Adipose tissue (tissue), 3 donors: Measurements from ENCODE around the gene SHC3. TPM values are rescaled to one million over a fixed set of nuclear protein-coding genes. Genes with fewer than 3 reads are reported as not detected.

Experiments
- H3K27ac ChIP-seq: one replicate; pipeline ENCODE4 v1.5.1; 2013; ENCODE audit warnings: low read depth, low read length
- WGBS, 3 donors: extraction: QIAGEN DNeasy Blood & Tissue Kit; methylation state at CpG; one replicate each; pipeline ENCODE4 v1.1.7; 2013; 5-methylcytosine and 5-hydroxymethylcytosine counted together
- polyA plus RNA-seq, 3 donors: library from polyadenylated mRNA; stranded (reverse); fragments of 200-250 nt; gene quantifications; one replicate each; pipeline ENCODE4 v1.2.3, GENCODE V29; 2013
- donor health status: healthy with polysubstance abuse.
- donor health status: Bipolar disorder and iron deficiency.
- donor health status: healthy.

SHC3 gene
- polyA plus RNA-seq, 3 donors = 0.13 to 1.5 (median 0.24) TPM

- 81 to 93% (median 89%) methylated on average over 4 of the region's 4 CpGs for WGBS, 3 donors
Observed at GRCh38 chr9:88968799-88969198, 209.8 kb downstream of the SHC3 start.

GRCh38 chr9:88966894-88967676, 211.5 kb downstream of the SHC3 start:
- H3K27ac ChIP-seq = no peak overlapping the region
- WGBS, 3 donors = 77 to 85% (median 82%) methylated on average over 10 of the region's 10 CpGs

More at GRCh38 chr9:88968799-88969198, 209.8 kb downstream of the SHC3 start:
- no peak overlapping the region for H3K27ac ChIP-seq

DNA sequence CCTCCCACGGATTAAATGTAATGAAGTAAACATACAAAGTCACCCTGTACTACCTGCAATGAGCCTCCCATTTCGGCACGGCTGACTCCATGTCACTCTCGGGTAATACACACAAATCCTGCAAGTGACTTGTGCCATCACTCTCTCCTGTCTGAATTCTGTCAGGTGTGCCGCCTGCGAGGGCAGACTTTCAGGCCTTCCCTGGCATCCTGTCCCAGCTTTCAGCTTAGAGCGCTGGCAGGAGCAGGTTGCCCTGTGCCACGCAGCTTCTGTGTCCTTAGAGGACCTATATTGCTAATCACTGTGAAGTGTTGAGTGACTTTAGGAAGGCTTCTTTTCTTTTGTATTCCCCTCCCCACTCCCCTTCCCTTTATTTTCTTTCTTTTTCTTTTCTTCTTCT, 213.1 kb downstream of the SHC3 start:
- H3K27ac ChIP-seq = no peak overlapping the region
- 64 to 93% (median 93%) methylated on average over 8 of the region's 8 CpGs for WGBS, 3 donors

GRCh38 chr9:88960632-88961031, 218.0 kb downstream of the SHC3 start:
- 73 to 83% (median 76%) methylated on average over 3 of the region's 3 CpGs for WGBS, 3 donors
- no peak overlapping the region for H3K27ac ChIP-seq

GRCh38 chr9:88959727-88960469, 218.7 kb downstream of the SHC3 start:
- WGBS, 3 donors = 84 to 91% (median 87%) methylated on average over 5 of the region's 5 CpGs
- no peak overlapping the region for H3K27ac ChIP-seq

GRCh38 chr9:88957526-88957925, 221.1 kb downstream of the SHC3 start:
- 70 to 84% (median 75%) methylated on average over 3 of the region's 3 CpGs for WGBS, 3 donors
- H3K27ac ChIP-seq = no peak overlapping the region

Other genes with a start within 250 kb of the SHC3 start
- gene S1PR3, start 187.3 kb downstream of the SHC3 start, polyA plus RNA-seq = 10 to 100 TPM in 2 of 3 donors, 1 to 10 TPM in 1; 2.4 to 23.7 (median 16.3) TPM
- 10 to 100 TPM in 2 of 3 donors, 1 to 10 TPM in 1; 5.1 to 28.9 (median 23.4) TPM for gene CKS2, start 132.4 kb upstream of the SHC3 start, polyA plus RNA-seq
- gene SECISBP2, start 139.7 kb upstream of the SHC3 start, polyA plus RNA-seq = 10 to 100 TPM; 22.0 to 23.6 (median 23.4) TPM